8988T (cell line): ENCODE data around the gene MUSTN1.

Experiments
- DNase-seq: peaks from one replicate; pipeline ENCODE4 v3.0.0; 2011

MUSTN1 gene

GRCh38 chr3:52851348-52851747 is 16.5 kb upstream of the MUSTN1 start:
- DNase-seq, result peak; percentile 88

GRCh38 chr3:52849656-52850055 is 14.8 kb upstream of the MUSTN1 start:
- DNase-seq, result no peak

- DNase-seq, result no peak
Observed at GRCh38 chr3:52848617-52849016, 13.8 kb upstream of the MUSTN1 start.

- DNase-seq, result no peak
Observed at GRCh38 chr3:52847726-52848125, 12.9 kb upstream of the MUSTN1 start.

- no peak for DNase-seq
Observed at GRCh38 chr3:52847241-52847640, 12.4 kb upstream of the MUSTN1 start.

GRCh38 chr3:52846432-52846965 is 11.7 kb upstream of the MUSTN1 start:
- no peak for DNase-seq

GRCh38 chr3:52845691-52846431 is 11.0 kb upstream of the MUSTN1 start:
- DNase-seq, result peak; percentile 57

- DNase-seq, result no peak
Observed at GRCh38 chr3:52845157-52845556, 10.3 kb upstream of the MUSTN1 start.

- no peak for DNase-seq
Observed at GRCh38 chr3:52844290-52844975, 9.6 kb upstream of the MUSTN1 start.

GRCh38 chr3:52843881-52844280 is 9.1 kb upstream of the MUSTN1 start:
- DNase-seq, result no peak

GRCh38 chr3:52843108-52843865 is 8.5 kb upstream of the MUSTN1 start:
- DNase-seq, result no peak

- DNase-seq, result no peak
Observed at GRCh38 chr3:52842424-52842823, 7.6 kb upstream of the MUSTN1 start.

- no peak for DNase-seq
Observed at GRCh38 chr3:52841981-52842340, 7.1 kb upstream of the MUSTN1 start.

- DNase-seq, result no peak
Observed at GRCh38 chr3:52841211-52841980, 6.6 kb upstream of the MUSTN1 start.

- no peak for DNase-seq
Observed at GRCh38 chr3:52839892-52840545, 5.2 kb upstream of the MUSTN1 start.

GRCh38 chr3:52839268-52839575 is 4.4 kb upstream of the MUSTN1 start:
- DNase-seq, result no peak

- DNase-seq, result no peak
Observed at GRCh38 chr3:52838561-52839267, 3.9 kb upstream of the MUSTN1 start.

GRCh38 chr3:52836986-52837385 is 2.2 kb upstream of the MUSTN1 start:
- no peak for DNase-seq

- no peak for DNase-seq
Observed at GRCh38 chr3:52836471-52836845, 1.6 kb upstream of the MUSTN1 start.

- no peak for DNase-seq
Observed at GRCh38 chr3:52835766-52836470, 1.1 kb upstream of the MUSTN1 start.

GRCh38 chr3:52833202-52833601 is 1.6 kb downstream of the MUSTN1 start:
- no peak for DNase-seq
